Fibroblast of villous mesenchyme (primary cell): Measurements from ENCODE around the gene NUDCD3. TPM values are rescaled to one million over a fixed set of nuclear protein-coding genes. Genes with fewer than 3 reads are reported as not detected.

Experiments used
- DNase-seq: peaks from one replicate; pipeline ENCODE4 v3.0.0-alpha.2; 2010; ENCODE audit warnings: low read depth
- H3K4me3 ChIP-seq: 2 replicates; pipeline ENCODE4 v1.5.1; 2011; ENCODE audit warnings: low read depth, mild to moderate bottlenecking, low read length
- total RNA-seq: library from RNA; depleted of rRNA; stranded (reverse); fragments of >200 nt; gene quantifications from 2 replicates; pipeline ENCODE4 v1.2.3, GENCODE V29; 2012
- TF ChIP-seq, protein P1 (sequence below): IDR thresholded peaks from 2 replicates; pipeline ENCODE4 v1.5.1; 2012; ENCODE audit warnings: low read depth, mild to moderate bottlenecking, low read length; ENCODE audit not compliant: insufficient read depth

The NUDCD3 gene
- total RNA-seq, 1 donor = 62.2 TPM

DNA sequence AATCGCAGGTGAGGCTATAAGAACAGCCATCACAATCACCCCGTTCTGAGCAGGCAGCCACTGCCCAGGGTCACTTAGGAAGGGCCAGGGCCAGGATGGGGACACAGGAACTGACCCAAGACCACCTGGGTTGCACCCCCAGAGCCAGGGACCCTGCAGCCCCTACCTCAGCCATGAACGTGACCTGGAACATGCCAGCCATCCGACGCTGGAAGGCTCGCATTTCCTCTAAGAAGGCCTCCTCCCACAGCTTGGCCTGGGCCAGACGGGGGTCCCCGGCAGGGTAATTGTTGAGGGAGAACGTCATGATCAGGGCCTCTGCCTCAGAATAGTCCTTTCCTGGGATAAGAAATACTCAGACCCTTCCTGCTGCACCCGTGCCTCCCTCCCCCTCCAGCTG is 45.6 kb upstream of the NUDCD3 start:
- H3K4me3 ChIP-seq = no peak overlapping the region
- TF ChIP-seq, protein P1, sequence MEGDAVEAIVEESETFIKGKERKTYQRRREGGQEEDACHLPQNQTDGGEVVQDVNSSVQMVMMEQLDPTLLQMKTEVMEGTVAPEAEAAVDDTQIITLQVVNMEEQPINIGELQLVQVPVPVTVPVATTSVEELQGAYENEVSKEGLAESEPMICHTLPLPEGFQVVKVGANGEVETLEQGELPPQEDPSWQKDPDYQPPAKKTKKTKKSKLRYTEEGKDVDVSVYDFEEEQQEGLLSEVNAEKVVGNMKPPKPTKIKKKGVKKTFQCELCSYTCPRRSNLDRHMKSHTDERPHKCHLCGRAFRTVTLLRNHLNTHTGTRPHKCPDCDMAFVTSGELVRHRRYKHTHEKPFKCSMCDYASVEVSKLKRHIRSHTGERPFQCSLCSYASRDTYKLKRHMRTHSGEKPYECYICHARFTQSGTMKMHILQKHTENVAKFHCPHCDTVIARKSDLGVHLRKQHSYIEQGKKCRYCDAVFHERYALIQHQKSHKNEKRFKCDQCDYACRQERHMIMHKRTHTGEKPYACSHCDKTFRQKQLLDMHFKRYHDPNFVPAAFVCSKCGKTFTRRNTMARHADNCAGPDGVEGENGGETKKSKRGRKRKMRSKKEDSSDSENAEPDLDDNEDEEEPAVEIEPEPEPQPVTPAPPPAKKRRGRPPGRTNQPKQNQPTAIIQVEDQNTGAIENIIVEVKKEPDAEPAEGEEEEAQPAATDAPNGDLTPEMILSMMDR = no peak
- DNase-seq = no peak

DNA sequence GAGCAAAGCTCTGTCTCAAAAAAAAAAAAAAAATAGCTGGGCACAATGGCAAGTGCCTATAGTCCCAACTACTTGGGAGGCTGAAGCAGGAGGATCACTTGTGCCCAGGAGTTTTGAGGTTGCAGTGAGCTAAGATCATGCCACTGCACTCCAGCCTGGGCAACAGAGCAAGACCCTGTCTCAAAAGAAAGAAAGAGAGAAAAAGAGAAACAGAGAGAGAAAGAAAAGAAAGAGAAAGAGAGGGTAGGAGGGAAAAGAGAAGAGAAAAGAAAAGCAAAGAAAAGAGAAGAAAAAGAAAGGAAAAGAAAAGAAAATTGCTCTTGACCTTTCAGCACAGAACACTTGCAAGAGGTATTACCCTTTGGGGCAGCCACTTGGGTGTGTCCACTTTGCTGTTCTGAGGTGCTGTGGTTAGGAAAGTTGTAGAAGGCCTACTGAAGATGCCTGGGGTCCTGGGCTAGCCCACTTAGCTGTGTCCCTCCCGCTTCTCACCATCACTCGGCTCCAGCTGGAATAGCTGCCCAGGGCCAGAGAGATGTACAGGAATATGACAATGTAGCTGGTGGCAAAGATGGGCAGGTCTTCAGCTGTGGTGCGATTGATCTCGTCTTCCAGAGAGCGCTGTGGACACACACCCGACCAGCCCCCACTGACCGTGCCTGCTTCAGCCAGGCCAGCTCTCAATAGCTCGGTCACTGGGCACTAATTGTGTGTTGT is 45.0 kb upstream of the NUDCD3 start:
- H3K4me3 ChIP-seq = no peak overlapping the region
- TF ChIP-seq, protein P1 = no peak
- no peak for DNase-seq

DNA sequence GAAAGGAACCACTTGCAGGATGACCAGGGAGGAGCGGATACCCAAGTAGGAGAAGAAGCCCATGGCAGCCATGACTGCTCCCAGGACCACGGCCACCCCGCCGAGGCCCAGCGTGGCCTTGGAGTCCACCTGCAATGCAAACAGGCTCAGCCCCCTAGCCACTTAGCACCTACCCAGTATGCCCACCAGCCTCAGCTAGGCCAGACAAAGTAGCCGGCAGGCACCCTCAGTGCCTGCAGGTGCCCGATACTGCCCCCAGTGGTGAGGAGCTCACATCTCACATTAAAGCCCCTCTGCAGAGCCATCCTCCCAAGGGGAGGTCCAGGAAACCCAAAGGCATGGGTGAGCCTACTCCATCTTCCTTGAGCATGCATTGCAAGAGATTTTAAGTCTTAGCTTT is 44.0 kb upstream of the NUDCD3 start:
- DNase-seq = peak; percentile 20
- TF ChIP-seq, protein P1 = peak; percentile 70

DNA sequence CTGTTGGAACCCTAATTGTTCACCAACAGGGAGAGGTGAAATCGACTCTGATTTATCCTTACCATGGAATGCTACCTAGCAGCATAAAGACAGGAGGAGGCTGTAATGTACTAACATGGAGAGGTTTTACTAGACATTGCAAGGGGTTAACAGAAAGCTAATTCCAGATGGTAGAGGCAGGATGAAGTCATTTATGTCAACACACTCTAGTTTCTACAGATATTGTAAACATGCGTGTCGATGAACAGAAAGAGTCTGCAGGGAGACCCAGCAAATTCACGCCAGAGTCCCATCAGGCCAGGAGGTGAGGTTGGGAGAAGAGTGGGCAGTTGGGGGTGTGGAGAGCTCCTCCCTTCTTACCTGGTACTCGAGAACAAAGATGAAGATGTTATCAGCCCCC is 43.6 kb upstream of the NUDCD3 start:
- H3K4me3 ChIP-seq = no peak overlapping the region
- DNase-seq = peak; percentile 26
- TF ChIP-seq, protein P1 = no peak

More for the DNA sequence above, 44.0 kb upstream of the NUDCD3 start:
- no peak overlapping the region for H3K4me3 ChIP-seq

GRCh38 chr7:44533301-44534055 is 43.0 kb upstream of the NUDCD3 start:
- TF ChIP-seq, protein P1 = no peak
- H3K4me3 ChIP-seq = no peak overlapping the region
- DNase-seq = peak; percentile 11

GRCh38 chr7:44531421-44532380 is 41.2 kb upstream of the NUDCD3 start:
- DNase-seq = no peak
- TF ChIP-seq, protein P1 = no peak
- no peak overlapping the region for H3K4me3 ChIP-seq
